ENCODE data around the gene KCNH8. TPM values are rescaled to one million over a fixed set of nuclear protein-coding genes. Genes with fewer than 3 reads are reported as not detected.

The KCNH8 gene
- total RNA-seq, 1 donor from 2014 or later, result not detected

GRCh38 chr3:19348941-19349564, 200.7 kb downstream of the KCNH8 start:
- no peak for DNase-seq (ENCODE audit: extremely low read depth, low read depth, low spot score)

GRCh38 chr3:19357947-19358346, 209.6 kb downstream of the KCNH8 start:
- no peak for DNase-seq (ENCODE audit: extremely low read depth, low read depth, low spot score)

GRCh38 chr3:19363071-19363470, 214.8 kb downstream of the KCNH8 start:
- DNase-seq (ENCODE audit: extremely low read depth, low read depth, low spot score), result no peak

- DNase-seq (ENCODE audit: extremely low read depth, low read depth, low spot score), result no peak
Observed at GRCh38 chr3:19364148-19364547, 215.8 kb downstream of the KCNH8 start.

GRCh38 chr3:19365471-19365870, 217.2 kb downstream of the KCNH8 start:
- DNase-seq (ENCODE audit: extremely low read depth, low read depth, low spot score), result no peak

- DNase-seq (ENCODE audit: extremely low read depth, low read depth, low spot score), result no peak
Observed at GRCh38 chr3:19384868-19385267, 236.6 kb downstream of the KCNH8 start.

- no peak for DNase-seq (ENCODE audit: extremely low read depth, low read depth, low spot score)
Observed at GRCh38 chr3:19392150-19392549, 243.8 kb downstream of the KCNH8 start.

GRCh38 chr3:19394946-19395345, 246.6 kb downstream of the KCNH8 start:
- no peak for DNase-seq (ENCODE audit: extremely low read depth, low read depth, low spot score)

GRCh38 chr3:19396726-19397125, 248.4 kb downstream of the KCNH8 start:
- no peak for DNase-seq (ENCODE audit: extremely low read depth, low read depth, low spot score)

- DNase-seq (ENCODE audit: extremely low read depth, low read depth, low spot score), result no peak
Observed at GRCh38 chr3:19399356-19399755, 251.0 kb downstream of the KCNH8 start.

- DNase-seq (ENCODE audit: extremely low read depth, low read depth, low spot score), result no peak
Observed at GRCh38 chr3:19399836-19400235, 251.5 kb downstream of the KCNH8 start.

GRCh38 chr3:19420159-19420558, 271.8 kb downstream of the KCNH8 start:
- DNase-seq (ENCODE audit: extremely low read depth, low read depth, low spot score), result no peak

- no peak for DNase-seq (ENCODE audit: extremely low read depth, low read depth, low spot score)
Observed at GRCh38 chr3:19425825-19426224, 277.5 kb downstream of the KCNH8 start.

- no peak for DNase-seq (ENCODE audit: extremely low read depth, low read depth, low spot score)
Observed at GRCh38 chr3:19427422-19428149, 279.3 kb downstream of the KCNH8 start.

GRCh38 chr3:19428729-19429128, 280.4 kb downstream of the KCNH8 start:
- DNase-seq (ENCODE audit: extremely low read depth, low read depth, low spot score), result no peak

- DNase-seq (ENCODE audit: extremely low read depth, low read depth, low spot score), result no peak
Observed at GRCh38 chr3:19432669-19433068, 284.4 kb downstream of the KCNH8 start.

GRCh38 chr3:19436746-19437145, 288.4 kb downstream of the KCNH8 start:
- no peak for DNase-seq (ENCODE audit: extremely low read depth, low read depth, low spot score)

- no peak for DNase-seq (ENCODE audit: extremely low read depth, low read depth, low spot score)
Observed at GRCh38 chr3:19439944-19440343, 291.6 kb downstream of the KCNH8 start.

- no peak for DNase-seq (ENCODE audit: extremely low read depth, low read depth, low spot score)
Observed at GRCh38 chr3:19446138-19446537, 297.8 kb downstream of the KCNH8 start.

GRCh38 chr3:19446687-19447086, 298.4 kb downstream of the KCNH8 start:
- no peak for DNase-seq (ENCODE audit: extremely low read depth, low read depth, low spot score)

- DNase-seq (ENCODE audit: extremely low read depth, low read depth, low spot score), result no peak
Observed at GRCh38 chr3:19455546-19455945, 307.2 kb downstream of the KCNH8 start.

- no peak for DNase-seq (ENCODE audit: extremely low read depth, low read depth, low spot score)
Observed at GRCh38 chr3:19456738-19457137, 308.4 kb downstream of the KCNH8 start.

GRCh38 chr3:19457449-19457848, 309.1 kb downstream of the KCNH8 start:
- no peak for DNase-seq (ENCODE audit: extremely low read depth, low read depth, low spot score)
